Superior temporal gyrus (tissue), 1 donor: ENCODE measurements around the gene AGAP1.

ENCODE experiments used
- DNase-seq: peaks from one replicate; pipeline ENCODE4 v3.0.0-alpha.2; 2016; ENCODE audit errors: extremely low spot score

AGAP1 gene

DNA sequence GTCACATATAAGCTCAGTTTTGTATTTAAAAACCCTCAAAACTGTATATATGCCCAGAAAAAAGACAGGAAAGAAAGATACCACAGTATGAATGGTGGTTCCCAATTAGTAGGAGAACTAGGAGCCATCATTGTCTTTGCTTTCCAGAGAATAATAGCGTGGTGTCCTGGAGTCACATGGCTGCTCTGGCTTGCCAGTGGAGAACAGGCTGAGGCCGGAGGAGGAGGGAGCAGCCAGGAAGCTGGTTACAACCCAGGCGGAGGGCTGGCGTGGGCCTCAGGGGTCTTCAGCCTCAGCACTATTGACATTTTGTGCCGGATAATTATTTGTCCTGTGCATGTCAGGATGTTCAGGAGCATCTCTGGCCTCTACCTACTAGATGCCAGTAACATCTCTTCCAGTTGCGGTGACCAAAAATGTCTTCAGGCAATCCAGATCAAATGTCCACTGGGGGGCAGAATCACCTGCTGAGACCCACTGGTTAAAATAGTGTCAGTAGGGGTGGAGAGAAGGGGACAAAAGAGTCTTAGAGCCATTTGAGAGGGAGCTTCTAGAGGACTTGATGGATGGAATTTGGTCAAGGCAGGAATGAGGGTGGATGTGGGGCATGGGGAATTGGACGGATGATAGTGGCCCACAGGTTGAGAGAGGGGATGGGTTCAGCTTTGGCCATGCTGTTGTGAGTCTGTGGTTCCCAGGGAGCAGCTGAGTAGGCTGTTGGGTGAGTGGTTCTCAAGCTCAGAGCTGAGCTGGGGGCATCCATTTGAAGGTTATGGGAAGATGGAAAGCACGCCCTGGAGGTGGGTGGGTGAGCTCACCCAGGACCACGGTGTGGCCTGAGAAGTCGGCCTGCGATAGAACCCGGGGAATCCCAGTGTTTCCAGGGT is 144.9 kb downstream of the AGAP1 start:
- peak; percentile 93 for DNase-seq

DNA sequence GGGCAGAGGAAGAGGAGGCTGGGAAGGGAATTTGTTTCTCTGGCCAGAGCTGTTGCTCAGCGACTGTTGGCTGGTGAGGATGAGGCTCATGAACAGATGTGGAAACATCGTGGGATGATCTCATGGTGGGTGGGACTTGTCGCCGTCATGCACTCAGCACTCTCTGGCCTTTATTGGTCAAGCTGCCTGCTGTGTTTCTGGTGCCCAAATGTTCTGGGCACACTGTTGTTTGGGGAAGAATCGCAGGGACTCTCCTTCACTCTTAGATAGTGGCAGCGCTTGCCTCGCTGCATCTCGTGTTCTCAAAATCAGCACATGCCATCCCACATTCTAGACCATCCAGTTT is 145.6 kb downstream of the AGAP1 start:
- peak; percentile 96 for DNase-seq

- DNase-seq = peak; percentile 72
Measured at GRCh38 chr2:235639885-235640284, 146.0 kb downstream of the AGAP1 start.

DNA sequence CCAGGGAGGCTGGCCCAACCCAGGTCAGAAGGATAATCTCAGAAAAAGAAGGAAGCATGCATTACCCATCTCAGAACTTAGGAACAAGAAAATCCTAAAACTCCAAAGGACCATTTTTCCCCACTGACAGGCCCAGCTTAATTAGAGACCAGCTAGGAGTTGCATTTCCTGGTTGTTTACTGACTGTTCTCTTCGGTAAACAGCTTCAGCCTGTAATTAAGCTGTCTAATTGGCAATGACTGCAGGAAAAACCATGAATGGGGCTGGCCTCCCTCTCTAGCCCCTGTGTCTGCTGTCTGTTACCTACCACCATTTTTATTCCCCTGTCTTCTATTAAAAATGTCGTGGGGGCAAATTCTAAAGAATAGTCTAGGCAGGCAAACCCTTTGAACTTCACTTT is 146.5 kb downstream of the AGAP1 start:
- peak; percentile 59 for DNase-seq

DNA sequence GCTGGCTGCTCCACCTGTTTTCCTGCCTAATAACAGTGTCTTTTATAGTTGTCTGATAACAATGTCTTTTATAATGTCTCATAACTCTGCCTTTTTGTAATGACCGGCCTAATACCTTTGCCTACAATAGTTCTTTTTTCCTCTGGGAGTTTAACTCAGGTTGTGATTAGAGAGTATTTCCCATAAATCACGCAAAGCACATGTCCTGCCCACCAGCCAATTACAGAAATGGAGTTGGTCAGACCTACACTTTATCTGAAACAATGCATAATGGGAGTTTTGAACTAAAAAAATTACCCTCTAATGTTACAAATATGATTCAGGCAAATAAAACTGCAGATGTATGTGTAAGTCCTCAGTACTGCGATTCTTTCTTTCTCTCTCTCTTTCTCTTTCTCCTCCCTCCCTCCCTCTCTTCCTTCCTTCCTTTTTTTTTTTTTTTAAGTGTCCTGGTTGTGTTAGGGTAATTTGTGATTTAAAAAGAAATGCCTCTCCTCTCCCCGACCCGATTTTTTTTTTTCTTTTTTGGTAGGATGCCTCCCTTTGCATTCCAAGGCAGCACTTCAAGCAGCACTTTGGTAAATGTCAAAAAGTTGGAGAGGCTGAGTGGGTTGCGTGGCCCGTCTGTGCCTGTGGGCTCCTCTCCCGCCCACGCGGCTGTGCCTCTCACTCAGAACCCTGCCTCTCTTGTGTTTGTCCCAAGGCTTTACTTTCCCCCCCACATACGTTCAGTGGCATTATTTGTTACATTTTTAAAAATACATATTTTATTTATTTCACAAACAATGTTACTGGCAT is 147.3 kb downstream of the AGAP1 start:
- DNase-seq = no peak

DNA sequence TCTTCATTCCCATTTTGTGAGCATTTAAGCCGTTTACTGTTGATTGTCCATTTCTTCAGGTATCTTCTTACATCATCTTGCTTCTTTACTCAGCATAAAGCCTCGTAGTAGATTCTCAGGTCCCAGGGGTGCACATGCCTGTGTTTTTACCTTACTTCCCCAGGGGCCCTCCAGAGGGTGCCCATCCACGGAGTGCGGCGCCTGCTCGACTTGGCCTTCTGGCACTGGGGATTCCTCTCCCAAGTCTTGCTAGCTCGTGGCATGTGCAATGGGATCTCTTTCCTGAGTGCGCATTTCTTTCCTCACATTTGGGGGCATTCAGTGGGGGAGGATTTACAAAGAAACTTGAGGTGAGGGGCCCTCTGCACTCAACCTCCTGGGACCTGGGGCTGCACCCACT is 148.1 kb downstream of the AGAP1 start:
- no peak for DNase-seq

DNA sequence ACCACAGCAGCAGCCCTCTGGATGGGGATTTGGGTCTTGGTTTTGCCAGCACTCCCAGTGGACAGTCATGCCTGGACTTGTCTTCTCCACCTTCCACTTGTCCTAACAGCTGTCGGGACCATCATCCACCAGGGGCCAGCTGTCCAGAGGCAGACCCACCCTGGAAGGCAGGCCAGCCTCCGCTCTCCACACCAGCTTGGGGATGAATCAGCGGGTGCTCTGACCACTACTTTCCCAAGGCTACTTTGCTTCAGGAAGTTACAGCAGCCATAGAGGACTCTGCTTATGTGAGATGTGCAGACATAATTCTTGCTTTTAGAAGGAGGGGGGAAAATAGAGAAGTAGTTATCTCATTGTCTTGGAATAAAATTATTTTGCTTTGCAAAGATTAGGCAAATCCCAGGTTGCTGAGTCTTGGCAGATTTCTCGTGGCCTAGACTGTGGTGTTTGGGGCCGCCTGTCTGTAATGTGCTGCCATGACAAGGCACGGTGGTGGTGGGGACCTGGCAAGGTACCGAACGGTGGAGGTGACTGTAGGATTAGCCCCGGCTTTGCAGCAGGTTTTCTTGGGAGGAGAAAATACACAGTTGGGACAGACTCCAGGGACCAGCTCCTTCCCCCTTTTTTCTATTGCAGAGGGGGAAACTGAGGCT is 148.7 kb downstream of the AGAP1 start:
- DNase-seq = no peak

GRCh38 chr2:235643680-235644511 is 150.1 kb downstream of the AGAP1 start:
- peak; percentile 72 for DNase-seq

- DNase-seq = no peak
Measured at GRCh38 chr2:235647264-235647663, 153.4 kb downstream of the AGAP1 start.

- no peak for DNase-seq
Measured at GRCh38 chr2:235647877-235648276, 154.0 kb downstream of the AGAP1 start.

- DNase-seq = no peak
Measured at GRCh38 chr2:235649418-235649817, 155.6 kb downstream of the AGAP1 start.

GRCh38 chr2:235651643-235652042 is 157.8 kb downstream of the AGAP1 start:
- no peak for DNase-seq

- DNase-seq = no peak
Measured at GRCh38 chr2:235654103-235654813, 160.4 kb downstream of the AGAP1 start.

GRCh38 chr2:235658351-235659174 is 164.7 kb downstream of the AGAP1 start:
- DNase-seq = peak; percentile 19

DNA sequence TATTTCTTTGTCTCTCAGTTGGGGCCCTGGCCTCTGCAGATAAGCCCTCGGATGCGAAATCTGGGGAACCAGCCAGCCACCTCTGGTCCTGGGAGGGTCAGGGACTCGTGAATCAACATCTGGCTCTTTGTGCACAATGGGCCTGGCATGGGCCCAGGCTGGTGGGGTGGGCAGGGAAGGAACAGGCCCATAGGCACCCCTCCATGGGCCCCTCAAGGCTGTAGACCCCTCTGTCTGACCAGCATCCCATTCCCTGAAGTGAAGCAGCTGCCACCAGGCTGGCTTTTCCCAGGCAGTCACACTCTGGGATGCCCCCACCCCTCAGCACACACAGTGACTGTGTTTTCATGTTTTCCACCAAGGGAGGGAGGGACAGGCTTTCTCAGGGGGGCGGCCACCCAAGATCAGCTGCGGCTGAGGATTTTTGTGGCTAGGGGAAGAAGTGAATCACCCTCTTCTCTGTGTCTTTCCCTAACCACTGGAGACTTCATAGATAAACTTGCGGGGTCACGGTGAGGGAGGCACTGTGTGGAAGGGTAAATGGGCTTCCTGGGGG is 166.0 kb downstream of the AGAP1 start:
- DNase-seq = no peak

GRCh38 chr2:235660484-235661082 is 166.7 kb downstream of the AGAP1 start:
- no peak for DNase-seq

DNA sequence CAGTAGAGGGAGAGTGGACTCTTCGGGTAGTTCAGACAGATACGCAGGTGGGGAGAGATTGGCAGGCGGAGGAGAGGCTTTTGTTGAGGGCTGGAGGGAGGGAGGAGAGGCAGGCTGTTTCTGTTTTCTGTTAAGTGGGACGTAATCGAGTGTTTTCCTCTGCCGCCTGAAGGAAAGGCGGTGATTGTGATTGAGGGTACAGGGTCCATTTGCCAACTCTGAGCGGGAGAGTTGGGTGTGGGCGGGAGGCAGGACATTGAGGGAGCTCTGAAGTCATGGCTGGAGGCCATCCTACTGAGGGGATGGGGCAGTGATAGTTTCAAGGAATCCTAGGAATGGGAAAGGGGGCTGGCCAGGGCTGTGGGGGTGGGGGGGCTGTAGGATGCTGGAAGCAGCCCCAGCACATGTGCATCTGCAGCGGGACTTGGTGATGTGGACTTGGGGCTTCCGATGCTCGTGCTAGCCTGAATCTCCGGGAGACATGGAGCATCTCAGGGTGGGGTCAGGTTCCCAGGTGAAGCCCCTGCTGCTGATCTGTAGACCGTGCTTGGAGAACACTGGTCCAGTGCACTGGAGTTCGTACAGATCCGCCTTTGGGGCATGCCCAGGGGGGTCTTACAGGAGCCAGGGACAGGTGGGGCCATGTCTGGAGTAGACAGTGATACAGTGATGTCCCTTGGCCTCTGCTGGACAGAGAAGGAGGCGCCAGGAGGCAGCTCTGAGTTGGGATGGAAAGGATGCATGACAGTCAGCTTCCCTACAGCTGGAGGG is 167.5 kb downstream of the AGAP1 start:
- DNase-seq = no peak

- DNase-seq = no peak
Measured at GRCh38 chr2:235661952-235662351, 168.1 kb downstream of the AGAP1 start.

DNA sequence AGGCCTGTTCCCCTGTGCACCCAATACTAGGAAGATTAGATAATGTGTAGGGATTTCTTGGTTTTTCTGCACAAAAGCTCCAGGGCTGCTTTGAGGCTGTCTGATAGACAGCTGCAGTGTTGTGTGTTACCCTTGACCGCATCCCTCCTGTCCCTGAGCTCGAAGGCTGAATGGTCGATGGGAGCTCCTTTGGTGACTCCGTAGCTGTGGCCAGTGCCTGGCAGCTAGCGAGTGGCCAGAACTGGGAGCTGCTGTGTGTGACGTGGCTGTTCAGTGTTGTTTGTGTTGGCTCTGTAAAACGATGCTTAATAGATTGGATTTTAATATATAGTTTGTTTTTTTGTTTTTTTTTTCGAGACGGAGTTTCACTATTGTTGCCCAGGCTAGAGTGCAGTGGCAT is 170.0 kb downstream of the AGAP1 start:
- no peak for DNase-seq
